Stimulated activated CD8-positive, alpha-beta memory T cell treated with anti-CD3 and anti-CD28 coated beads, Interleukin-12 subunit alpha, Interleukin-12 subunit beta, amount 100 ng/mL, for 1 hour (primary cell): Measurements from ENCODE around the gene PROB1.
"Not testable (repeated sequence)": the region's sequence is repeated elsewhere in the genome, so short reads cannot be mapped to it uniquely, and the experiment has no call there.

ENCODE experiments used
- DNase-seq: peaks from one replicate; pipeline ENCODE4 v3.0.0-alpha.2; 2020; ENCODE audit warnings: low read depth

Gene PROB1

DNA sequence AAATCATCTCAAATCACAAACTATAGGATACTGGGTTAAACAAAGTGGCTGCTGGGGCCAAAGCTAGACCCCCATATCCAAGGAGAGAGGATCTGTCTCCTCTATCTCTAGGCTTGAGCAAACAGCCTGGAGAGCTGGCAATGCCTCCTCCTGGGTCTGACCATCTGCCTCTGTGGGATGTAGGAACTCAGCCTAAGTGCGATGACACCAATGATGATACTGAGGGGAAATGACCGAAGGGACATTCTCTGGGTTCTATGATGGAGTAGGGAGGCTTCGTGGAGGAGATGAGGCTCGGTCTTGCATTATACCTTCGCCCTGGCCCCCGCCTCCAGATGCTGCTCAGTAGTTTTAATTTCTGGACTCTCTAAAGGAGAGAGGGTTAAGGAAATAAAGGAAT, 18.2 kb upstream of the PROB1 start:
- no peak for DNase-seq

DNA sequence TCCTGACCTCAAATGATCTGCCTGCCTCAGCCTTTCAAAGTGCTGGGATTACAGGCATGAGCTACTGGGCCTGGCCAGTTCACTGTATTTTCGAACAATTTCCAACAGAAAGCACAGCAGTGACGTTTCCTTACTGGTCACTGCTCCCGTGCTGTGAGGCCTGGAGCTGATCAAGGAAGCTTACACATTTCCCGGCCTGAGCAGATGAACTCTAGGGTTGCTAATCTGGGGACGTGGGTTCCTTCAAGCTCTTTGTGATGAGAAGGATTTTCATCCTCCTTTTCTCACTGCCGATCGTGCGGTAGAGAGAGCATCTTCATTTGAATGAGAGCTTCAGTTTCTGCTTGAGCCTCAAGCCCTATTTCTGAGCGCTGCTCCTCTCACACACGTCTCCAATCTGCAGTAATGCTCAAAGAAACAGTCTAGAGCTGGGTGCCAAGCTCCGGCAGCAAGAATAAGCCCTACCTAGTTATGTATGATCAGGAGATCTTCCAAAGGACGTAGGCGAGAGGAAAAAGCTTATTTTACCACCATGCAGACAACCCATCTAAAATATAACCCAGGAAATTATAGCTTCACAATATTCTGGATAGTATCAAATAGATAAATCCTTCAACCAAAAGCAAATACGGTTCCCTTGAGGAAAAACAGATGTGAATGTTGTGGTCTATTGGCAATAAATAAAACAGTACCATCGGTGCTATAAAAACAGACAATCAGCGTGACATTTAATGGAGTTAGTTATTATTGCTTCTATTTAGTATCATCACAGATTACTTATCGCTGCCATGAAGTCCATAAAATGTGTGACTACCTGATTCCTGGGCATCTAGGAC, 16.3 kb upstream of the PROB1 start:
- no peak for DNase-seq

DNA sequence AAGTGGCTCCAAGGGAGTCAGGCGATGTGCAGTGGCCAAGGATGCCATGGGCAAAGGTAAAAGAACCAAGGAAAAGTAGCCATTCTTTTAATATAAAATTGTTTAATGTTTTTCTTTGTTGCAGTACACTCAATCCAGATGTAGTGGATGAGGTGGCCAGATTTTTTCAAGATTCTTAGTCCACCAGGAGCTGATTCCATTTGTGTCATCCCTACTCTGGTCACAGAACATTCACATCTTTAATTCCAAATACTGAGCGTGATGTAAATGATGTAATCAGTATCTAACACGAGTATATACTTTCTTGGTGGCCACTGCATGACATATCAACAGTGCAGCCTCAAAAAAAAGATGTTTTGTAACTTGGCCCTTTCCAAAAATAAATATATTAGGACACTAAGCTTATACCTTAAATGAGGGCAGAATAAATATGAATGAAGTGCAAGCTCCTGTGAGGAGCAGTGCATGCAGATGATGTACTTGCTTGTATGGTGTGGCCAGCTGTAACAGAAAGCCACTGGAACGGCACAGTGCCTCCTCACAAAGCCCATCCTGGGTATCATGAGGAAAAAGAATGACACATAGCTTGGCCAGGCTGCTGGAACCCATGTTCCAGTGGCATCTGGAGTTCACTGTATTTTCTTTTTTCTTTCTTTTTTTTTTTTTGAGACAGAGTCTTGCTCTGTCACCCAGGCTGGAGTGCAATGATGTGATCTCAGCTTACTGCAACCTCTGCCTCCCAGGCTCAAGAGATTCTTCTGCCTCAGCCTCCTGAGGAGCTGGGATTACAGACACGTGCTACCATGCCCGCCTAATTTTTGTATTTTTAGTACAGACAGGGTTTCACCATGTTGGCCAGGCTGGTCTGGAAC, 15.5 kb upstream of the PROB1 start:
- DNase-seq = no peak

DNA sequence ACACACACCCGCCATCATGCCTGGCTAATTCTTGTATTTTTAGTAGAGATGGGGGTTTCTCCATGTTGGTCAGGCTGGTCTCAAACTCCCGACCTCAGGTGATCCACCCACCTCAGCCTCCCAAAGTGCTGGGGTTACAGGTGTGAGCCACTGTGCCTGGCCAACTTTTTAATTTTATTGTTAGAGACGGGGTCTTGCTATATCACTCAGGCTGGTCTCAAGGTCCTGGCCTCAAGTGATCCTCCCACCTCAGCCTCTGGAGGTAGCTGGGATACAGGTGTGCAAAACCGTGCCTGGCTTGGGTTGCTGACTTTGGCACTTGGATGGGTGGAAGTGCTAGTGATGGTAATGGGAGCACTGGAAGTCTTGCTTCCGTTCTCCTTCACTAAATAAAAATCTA, 14.2 kb upstream of the PROB1 start:
- DNase-seq = not testable (repeated sequence)

- no peak for DNase-seq
Measured at GRCh38 chr5:139408191-139408590, 13.3 kb upstream of the PROB1 start.

DNA sequence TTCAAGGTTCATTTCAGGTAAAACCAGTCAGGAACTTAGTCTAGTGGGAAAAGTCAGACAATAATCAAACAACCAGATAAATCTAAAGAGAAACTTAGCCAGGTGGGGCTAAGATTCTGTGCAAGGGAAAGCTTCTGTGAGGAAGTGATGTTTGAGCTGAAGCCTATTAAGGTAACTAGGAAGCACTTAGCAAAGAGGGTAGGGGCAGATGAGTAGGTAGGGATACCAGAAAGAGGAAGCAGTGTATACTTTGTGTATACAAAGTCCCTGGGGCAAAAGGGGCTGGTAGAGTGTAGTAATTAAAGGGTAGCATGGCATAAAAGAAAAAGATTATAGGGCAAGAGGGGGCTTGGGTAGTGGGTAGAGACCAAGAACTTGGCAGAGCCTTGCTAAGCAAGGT, 12.6 kb upstream of the PROB1 start:
- no peak for DNase-seq

DNA sequence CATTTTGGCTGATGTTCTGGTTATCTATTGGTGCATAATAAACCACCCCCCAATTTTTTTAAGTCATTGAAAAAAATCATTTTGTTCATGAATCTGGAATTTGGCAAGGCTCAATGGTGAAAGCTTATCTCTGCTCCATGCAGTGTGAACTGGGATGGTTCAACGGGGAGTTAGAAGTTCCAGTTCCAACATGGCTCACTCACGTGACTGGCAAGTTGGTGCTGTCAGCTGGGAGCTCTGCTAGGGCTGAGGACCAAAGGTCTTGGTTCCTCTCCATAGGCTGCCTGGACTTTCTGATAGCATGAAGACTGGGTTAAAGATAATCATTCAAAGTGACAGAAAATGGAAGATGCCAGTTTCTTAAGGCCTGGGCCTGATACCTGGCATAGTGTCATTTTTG, 12.1 kb upstream of the PROB1 start:
- no peak for DNase-seq

DNA sequence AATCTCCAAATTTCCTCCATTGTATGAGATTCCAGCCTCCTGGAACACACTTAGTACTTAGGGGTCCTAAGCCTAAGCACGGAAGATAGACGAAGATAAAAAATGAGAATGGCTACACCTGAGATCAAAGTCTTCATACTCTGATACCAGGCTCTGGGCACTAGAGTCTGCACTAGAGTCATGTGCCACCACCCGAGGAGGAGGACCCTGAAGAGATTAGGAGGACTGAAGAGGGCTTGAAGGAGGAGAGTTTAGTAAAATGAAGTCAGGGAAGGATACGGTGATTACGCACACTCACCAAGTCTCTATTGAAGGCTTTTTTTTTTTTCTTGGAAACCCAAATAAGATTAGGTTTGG, 9.6 kb upstream of the PROB1 start:
- DNase-seq = no peak

DNA sequence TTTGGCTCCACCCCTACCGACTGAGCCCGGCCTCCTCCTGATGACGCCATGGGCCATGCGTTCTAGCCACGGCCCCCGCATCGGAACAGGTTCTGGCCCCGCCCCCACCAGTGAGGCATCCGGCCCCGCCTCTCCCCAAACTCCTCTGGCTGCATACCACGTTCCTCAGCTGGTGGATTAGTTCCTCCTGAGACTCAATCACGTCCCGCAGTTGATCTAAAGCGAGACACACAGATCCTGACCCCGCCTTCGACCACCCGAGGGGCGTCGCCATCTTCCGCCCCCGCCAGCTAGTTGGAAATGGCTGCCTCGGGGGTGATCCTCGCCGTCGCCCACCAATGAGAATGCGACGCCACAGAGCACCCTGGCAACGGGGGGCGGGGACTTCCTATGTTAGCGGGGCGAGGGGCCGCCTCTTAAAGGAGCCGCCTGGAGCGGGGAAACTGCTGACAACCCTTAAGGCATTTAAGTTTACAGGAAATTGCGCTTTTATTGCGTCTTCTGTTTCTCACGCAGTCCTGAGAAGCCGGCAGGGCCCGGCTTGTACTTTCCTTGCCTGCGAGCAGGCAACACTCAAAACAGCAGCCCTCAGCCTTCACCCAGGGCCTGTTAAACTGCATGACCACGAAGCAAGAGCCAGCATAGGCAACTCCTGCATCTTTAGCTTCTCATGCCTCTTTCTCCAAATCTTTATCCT, 9.0 kb upstream of the PROB1 start, which contains the start of gene SPATA24:
SPATA24 (minus strand) TSS at position 303 of the 697 bp plus-strand sequence; CDS start at position 274, 29 bp downstream.
- peak; percentile 96 for DNase-seq

DNA sequence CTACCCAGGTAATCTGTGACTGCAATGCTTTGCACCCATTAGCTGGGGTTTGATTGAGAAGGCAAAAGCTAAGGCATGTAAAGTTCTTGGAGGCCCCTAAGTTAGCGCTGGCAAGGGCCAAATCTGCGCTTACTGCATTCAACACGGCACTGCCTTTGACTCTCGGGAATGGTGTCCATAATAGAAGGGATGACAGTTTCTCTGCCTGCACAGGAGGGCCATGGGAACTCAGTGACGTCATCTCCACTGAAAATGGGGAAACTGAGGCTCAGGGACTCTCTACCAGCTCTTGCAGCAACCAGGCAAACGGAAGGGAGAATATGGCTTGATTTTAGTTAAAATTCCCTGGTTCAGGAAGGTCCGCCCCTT, 8.5 kb upstream of the PROB1 start:
- DNase-seq = no peak

DNA sequence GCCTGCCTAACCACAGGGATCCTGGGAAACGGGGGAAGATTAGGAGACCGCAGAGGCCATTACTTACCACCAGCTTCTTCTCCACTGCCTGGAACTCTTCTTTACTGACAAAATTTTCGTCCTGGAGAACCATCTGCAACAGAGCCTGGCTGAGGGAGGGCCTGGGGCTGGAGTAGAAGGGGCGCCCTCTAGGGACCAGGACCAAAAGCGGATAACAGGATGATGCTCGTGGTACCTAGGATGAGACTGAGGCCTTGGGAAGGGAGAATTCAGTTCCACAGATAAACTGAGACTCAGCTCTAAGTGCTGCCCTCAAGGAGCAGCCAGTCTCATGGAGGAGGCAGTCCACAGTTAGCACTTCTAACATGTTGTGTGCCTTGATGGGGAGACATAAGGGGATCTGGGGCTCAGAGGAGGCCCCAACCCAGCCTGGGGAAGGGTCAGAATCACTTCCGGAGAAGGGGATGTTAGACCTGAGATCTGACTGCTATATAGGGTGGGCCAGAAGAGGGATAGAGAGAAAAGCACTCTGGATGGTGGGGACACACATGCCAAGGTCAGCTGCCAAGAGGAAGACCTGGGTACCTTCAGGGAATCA, 7.8 kb upstream of the PROB1 start:
- DNase-seq = no peak

DNA sequence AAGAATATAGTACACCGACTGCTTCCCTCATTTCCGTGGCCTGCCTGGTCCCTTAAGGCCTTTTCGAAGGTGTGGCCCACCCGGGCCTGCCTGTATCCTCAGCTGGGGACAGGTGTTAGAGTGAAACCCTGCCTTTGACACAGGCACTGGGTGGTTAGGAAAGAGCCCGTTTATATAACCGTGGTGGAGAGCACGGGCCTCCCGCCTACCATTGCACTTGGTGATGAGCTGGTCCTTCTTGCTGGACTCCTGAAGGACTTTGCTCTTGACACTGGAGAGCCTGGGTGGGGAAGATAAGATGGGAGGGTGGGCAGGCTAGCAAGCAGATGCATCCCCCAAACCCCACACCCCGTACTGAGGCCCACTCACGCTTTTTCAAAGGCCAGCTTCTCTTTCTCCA, 6.6 kb upstream of the PROB1 start:
- no peak for DNase-seq

DNA sequence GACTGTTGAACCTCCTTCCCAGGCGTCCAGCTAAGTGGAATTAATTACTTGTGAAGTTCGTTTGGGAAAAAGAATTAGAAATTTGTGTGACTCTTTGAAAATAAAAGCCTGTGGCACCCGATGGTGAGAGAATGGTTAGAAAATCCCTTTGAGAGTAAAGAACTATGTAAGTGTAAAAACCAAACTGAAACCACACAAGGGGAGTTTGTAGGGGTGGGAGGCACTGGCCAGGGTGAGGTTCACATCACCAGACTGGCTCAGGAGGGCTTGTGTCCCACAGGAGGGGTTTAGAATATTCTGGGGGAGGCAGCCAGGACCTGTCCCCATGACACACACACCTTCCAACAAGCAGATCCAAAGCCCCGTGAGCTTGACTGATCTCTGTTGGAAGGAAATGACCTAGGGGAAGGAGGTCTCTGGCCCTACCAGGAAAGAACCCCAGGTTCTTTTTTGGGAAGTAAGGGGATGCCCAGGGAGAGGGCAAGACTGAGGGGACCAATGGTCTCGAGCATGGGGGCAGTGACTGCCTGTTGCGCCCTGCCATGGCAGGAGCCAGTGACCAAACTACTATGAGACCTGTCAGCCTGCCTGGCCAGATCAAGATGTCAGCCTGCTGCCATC, 4.7 kb upstream of the PROB1 start:
- DNase-seq = no peak

GRCh38 chr5:139397921-139398320, 3.0 kb upstream of the PROB1 start:
- no peak for DNase-seq

DNA sequence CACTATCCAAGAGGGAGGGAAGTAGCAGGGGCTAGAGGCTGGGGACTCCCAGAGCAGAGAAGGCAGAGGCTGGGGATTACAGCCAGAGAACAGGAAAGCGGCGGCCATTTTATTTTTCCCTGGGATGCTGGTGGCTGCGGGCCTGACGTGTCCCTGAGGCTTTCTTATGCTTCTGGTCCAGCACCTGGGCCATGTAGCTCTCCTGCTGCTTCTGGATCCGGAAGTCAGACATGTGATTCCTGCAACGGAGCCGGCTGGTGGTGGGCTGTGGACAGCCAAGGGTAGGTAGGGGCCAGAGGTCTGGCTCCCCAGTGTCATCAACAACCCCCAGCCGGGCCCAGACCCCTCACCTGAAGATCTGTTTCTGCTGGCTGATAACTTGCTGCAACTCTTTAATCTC, 1.8 kb upstream of the PROB1 start:
- DNase-seq = no peak

DNA sequence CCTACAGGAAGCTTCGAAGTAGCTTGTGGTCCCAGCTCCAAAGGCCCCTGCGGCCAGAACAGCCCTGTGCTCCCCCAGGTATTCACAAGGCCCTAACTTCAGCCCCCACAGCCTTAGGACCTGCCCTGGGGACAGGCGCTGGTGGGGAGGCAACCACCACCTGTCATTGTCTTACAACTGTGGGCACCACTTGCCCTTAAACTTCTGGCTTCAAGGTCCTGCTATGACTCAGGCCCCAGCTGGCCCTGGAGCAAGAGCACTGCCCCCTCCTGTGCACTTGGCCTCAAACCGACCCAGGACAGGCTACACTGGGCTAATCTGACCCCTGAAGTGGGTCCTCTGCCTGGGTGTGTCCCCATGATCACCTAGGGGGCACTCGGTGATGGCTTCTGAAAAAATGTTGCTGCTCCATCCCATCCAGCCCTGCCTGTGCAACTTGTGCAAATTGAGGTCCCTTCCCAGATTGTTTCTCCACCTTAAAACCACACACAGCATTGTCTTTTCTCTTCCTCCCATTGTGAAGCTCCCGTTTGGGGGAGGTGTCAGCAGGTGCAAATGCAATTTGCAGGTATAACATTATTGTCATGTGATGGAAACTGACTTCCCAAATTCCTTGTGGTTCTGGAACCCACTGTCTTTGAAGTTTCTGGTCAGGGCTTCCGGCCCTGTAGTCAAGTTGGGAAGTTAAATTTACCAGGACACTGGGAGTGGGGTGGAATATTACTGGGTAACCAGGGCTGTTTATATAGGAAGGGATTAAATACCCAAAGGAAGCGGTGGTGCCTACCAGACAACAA, 1.1 kb upstream of the PROB1 start:
- DNase-seq = no peak

DNA sequence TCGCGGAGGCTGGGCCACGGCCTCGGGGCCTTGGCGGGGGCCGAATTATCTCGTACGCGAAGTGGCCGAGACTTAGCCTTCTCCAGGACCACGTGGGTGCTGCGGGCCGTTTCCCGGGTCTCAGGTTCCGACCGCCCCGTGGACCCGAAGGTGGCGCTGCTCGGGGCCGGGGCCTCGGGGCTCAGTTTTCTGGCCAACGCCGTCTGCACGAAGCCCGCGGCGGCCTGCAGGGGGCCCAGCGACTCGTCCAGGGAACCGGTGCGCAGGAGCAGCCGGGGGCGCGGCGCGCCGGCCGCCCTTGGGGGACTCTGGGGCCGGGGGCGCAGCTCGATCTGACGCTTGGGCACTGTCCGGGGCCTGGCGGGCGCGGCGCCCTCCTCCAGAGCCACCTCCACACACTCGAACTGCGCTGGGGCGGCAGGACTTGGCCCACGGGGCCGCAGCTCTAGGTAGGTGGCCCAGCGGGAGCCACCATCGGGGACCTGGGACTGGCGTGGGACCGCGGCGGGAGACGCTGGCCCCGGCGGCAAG, 716 bp downstream of the PROB1 start:
- no peak for DNase-seq

GRCh38 chr5:139393497-139394122, 1.3 kb downstream of the PROB1 start:
- DNase-seq = no peak

DNA sequence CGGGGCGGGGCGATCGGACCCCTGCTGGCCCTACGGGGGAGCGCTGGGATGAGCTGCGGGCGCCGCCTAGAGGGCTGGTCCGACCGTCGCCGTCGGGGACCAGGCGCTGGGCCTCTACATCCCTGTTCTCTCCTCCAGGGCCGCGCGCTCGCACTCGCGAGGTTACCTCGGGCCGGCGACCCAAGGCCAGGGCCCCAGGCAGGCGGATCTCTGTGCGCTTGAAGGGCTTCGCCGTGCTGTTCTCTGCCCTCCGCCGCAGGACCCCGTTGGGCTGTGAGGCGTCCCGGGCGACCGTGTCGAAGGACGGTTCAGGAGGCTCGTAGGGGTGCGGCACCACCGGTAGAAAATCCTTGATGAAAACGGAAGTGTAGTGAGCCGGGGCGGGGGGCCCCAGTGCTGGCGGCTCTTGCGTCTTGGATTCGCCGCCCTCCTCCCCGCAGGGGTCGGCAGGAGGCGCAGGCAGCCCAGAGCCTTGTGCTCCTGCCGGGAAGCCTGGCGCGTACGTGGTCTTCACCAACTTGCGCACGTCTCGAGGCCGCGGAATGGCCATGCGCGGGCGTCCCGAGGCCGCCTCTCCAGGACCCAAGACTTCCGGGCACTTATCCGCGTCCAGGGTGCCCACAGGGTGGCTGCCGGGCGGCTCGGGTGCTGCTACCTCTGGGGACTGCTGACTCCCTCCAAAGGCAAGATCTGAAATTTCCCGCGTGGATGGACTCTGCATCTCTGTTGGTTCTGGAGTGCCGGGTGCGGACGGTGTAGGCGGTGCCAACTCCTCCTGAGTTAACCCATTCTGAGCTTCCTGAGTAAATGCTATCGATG, 2.0 kb downstream of the PROB1 start:
- DNase-seq = peak; percentile 57
